SK-N-SH (cell line): ENCODE measurements around the gene TBX4.

Experiments used
- EP300 ChIP-seq, 2 experiments: IDR thresholded peaks; 2 replicates each; pipeline versions ENCODE4 v1.4.0 to v1.6.1; 2012; ENCODE audit warnings: borderline replicate concordance in 1 of 2, low read depth in 1 of 2, low read length in 1 of 2
- FOSL2 ChIP-seq: IDR thresholded peaks from 2 replicates; pipeline ENCODE4 v1.4.0; 2012; ENCODE audit warnings: low read depth, mild to moderate bottlenecking, moderate library complexity, borderline replicate concordance
- JUND ChIP-seq: IDR thresholded peaks from 2 replicates; pipeline ENCODE4 v1.4.0; 2012
- POLR2AphosphoS5 ChIP-seq: IDR thresholded peaks from 2 replicates; pipeline ENCODE4 v1.6.1; 2012; ENCODE audit warnings: low read depth, low read length
- RAD21 ChIP-seq: IDR thresholded peaks from 2 replicates; pipeline ENCODE4 v1.6.1; 2012; ENCODE audit warnings: mild to moderate bottlenecking, low read length
- TF ChIP-seq, protein P1 (sequence below): fragments of 200-600 bp; sonication (generic); IDR thresholded peaks from 2 replicates; pipeline ENCODE4 v1.6.1; 2017; ENCODE audit warnings: antibody characterized with exemption, mild to moderate bottlenecking, moderate library complexity
- TF ChIP-seq, protein P2 (sequence below): fragments of 150-350 bp; IDR thresholded peaks from 2 replicates; pipeline ENCODE4 v1.6.1; 2016; ENCODE audit warnings: mild to moderate bottlenecking, low read depth, low read length

DNA sequence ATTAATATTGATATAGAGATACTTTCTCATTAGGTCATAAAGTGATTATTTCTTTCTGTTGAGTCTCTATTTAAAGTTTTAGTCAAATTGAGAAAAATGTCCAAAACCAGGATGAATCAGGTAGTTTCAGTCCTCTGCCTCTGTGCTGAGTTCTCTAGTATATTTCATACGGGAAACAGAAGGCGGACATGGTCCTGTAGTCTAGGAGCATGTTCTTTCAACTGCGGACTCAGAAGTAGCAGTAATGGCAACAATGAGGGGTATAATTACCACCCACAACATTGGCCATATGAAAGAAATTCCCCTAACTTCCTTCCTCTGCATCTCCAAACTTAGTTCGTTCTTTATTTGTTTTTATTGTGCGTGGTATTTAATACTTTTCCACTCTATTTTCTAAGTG lies 50.1 kb downstream of the TBX4 start:
- TF ChIP-seq, protein P1, sequence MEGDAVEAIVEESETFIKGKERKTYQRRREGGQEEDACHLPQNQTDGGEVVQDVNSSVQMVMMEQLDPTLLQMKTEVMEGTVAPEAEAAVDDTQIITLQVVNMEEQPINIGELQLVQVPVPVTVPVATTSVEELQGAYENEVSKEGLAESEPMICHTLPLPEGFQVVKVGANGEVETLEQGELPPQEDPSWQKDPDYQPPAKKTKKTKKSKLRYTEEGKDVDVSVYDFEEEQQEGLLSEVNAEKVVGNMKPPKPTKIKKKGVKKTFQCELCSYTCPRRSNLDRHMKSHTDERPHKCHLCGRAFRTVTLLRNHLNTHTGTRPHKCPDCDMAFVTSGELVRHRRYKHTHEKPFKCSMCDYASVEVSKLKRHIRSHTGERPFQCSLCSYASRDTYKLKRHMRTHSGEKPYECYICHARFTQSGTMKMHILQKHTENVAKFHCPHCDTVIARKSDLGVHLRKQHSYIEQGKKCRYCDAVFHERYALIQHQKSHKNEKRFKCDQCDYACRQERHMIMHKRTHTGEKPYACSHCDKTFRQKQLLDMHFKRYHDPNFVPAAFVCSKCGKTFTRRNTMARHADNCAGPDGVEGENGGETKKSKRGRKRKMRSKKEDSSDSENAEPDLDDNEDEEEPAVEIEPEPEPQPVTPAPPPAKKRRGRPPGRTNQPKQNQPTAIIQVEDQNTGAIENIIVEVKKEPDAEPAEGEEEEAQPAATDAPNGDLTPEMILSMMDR: no peak
- TF ChIP-seq POLR2AphosphoS5 (no peak), FOSL2 (no peak), RAD21 (no peak), JUND (no peak), EP300 (IDR thresholded peaks at IDR 0.05; ENCODE audit: borderline replicate concordance in 1 of 2, low read depth in 1 of 2, low read length in 1 of 2) (no peak)
- TF ChIP-seq, protein P2, sequence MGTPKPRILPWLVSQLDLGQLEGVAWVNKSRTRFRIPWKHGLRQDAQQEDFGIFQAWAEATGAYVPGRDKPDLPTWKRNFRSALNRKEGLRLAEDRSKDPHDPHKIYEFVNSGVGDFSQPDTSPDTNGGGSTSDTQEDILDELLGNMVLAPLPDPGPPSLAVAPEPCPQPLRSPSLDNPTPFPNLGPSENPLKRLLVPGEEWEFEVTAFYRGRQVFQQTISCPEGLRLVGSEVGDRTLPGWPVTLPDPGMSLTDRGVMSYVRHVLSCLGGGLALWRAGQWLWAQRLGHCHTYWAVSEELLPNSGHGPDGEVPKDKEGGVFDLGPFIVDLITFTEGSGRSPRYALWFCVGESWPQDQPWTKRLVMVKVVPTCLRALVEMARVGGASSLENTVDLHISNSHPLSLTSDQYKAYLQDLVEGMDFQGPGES: no peak
